NB4 (cell line): ENCODE results near the gene SMAD7.

Experiments used
- DNase-seq: peaks from one replicate; pipeline ENCODE4 v3.0.0; 2010; ENCODE audit warnings: low read depth
- H3K4me3 ChIP-seq: one replicate; pipeline ENCODE4 v1.5.1; 2011; ENCODE audit warnings: mild to moderate bottlenecking, low read depth, low read length, moderate library complexity
- MYC ChIP-seq: IDR thresholded peaks from 2 replicates; pipeline ENCODE4 v1.6.1; 2011; ENCODE audit warnings: low read depth, low read length
- POLR2A ChIP-seq: IDR thresholded peaks from 2 replicates; pipeline ENCODE4 v1.6.1; 2011; ENCODE audit warnings: mild to moderate bottlenecking; ENCODE audit not compliant: insufficient read length; ENCODE audit errors: extremely low read depth
- TF ChIP-seq, protein P1 (sequence below): IDR thresholded peaks from one replicate; pipeline ENCODE4 v1.5.1; 2012; ENCODE audit warnings: low read depth, low read length
- TF ChIP-seq, protein P2 (sequence below): IDR thresholded peaks from 2 replicates; pipeline ENCODE4 v1.6.1; 2011; ENCODE audit warnings: low read depth, low read length

SMAD7 gene

GRCh38 chr18:48893608-48894600, 56.9 kb downstream of the SMAD7 start:
- no peak for DNase-seq
- TF ChIP-seq POLR2A (no peak), MYC (no peak)
- TF ChIP-seq, protein P1, sequence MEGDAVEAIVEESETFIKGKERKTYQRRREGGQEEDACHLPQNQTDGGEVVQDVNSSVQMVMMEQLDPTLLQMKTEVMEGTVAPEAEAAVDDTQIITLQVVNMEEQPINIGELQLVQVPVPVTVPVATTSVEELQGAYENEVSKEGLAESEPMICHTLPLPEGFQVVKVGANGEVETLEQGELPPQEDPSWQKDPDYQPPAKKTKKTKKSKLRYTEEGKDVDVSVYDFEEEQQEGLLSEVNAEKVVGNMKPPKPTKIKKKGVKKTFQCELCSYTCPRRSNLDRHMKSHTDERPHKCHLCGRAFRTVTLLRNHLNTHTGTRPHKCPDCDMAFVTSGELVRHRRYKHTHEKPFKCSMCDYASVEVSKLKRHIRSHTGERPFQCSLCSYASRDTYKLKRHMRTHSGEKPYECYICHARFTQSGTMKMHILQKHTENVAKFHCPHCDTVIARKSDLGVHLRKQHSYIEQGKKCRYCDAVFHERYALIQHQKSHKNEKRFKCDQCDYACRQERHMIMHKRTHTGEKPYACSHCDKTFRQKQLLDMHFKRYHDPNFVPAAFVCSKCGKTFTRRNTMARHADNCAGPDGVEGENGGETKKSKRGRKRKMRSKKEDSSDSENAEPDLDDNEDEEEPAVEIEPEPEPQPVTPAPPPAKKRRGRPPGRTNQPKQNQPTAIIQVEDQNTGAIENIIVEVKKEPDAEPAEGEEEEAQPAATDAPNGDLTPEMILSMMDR, result no peak
- TF ChIP-seq, protein P2, sequence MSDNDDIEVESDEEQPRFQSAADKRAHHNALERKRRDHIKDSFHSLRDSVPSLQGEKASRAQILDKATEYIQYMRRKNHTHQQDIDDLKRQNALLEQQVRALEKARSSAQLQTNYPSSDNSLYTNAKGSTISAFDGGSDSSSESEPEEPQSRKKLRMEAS, result no peak
- H3K4me3 ChIP-seq, result no peak overlapping the region

DNA sequence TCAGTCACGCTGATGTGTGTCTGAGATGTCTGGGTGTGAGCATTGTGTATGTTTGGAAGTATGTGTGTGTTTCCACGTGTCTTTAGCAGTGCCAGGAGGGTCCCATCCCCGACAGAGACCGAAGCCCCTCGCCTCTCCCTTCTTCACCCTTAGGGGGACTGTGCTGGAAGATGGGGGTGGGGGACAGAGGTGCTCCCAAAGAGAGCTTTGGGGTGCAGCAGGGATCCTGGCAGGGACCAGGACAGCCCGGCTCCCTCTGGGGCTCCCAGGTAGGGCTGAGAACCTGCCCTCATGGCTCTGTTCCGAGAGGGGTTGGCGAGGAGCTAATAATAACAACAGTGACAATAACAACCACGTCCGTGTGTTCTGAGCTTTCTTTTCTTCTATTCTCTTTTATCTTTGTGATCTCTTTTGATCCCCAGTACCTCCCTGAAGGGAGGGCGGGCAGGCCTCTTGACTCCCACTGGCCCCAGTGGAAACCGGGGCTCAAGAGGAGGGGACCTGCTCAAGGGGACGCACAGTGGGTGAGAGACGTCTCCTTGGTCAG, 57.6 kb downstream of the SMAD7 start:
- no peak overlapping the region for H3K4me3 ChIP-seq
- no peak for TF ChIP-seq POLR2A
- no peak for TF ChIP-seq MYC
- TF ChIP-seq, protein P2, result no peak
- TF ChIP-seq, protein P1, result no peak
- no peak for DNase-seq

DNA sequence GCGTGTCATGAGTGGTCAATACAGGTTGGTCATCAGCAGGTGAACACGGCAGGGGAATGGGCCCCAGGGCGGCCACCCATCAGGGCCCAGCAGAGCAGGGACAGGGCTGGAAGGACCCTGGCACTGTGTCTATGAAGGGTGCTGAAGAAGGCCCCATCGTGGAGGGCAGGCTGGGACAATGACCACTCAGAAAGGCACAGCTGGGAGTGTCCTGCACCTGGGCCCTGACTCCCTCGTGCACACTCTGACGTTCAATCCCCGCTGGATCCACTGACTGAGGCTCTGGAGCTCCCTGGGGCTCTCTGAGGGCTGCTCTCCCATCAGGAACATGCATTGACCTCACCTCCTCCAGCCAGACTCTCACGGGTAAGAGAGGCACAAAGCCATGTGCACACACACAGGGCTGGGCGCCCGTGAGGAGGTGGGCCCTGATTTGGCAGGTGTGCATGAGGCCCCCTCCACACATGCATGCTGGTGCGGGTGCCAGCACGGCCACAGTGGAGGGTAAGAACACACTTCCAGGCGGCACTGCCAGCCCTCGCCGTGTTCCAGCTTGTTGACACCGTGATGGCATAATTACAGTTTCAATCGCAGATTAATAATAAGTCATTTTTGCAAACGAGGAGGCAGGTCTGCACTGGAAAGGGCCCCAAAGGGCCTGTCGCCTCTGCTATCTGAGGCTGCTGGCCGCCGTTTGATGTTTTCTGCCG, 58.5 kb downstream of the SMAD7 start:
- H3K4me3 ChIP-seq, result no peak overlapping the region
- no peak for DNase-seq
- TF ChIP-seq POLR2A (no peak), MYC (no peak)
- TF ChIP-seq, protein P2, result no peak
- TF ChIP-seq, protein P1, result no peak

DNA sequence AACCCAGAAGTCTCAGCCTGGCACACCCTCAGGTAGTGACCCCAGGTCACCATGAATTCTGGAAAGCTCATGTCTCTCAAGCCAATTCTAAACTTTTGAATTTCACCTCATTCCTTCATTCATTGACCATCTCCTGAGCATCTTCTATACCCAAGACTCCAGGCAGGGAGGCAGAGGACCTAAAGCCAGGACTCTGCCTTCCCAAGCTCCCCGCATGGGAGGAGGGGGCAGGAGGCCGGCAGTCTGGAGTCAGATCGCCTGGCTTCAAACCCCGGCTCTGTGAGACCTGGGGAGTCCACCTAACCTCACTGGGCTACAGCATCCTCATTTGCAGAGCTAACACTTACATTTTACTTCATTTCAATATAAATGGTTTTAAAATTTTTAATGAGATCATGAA, 59.0 kb downstream of the SMAD7 start:
- no peak overlapping the region for H3K4me3 ChIP-seq
- no peak for DNase-seq
- TF ChIP-seq MYC (no peak), POLR2A (no peak)
- TF ChIP-seq, protein P1, result no peak
- TF ChIP-seq, protein P2, result no peak

- no peak overlapping the region for H3K4me3 ChIP-seq
- DNase-seq, result no peak
- TF ChIP-seq MYC, result no peak
- TF ChIP-seq, protein P2, result no peak
- TF ChIP-seq POLR2A, result no peak
- TF ChIP-seq, protein P1, result no peak
Measured at GRCh38 chr18:48889981-48890762, 60.6 kb downstream of the SMAD7 start.
